ENCODE results near the gene MAP6D1.

Gene MAP6D1

GRCh38 chr3:183825456-183826161, at the start of gene MAP6D1:
TSS of gene MAP6D1 (minus strand) at chr3:183825577. CDS start at chr3:183825547, 30 bp downstream.
- peak; percentile 45 to 75 for DNase-seq

DNA sequence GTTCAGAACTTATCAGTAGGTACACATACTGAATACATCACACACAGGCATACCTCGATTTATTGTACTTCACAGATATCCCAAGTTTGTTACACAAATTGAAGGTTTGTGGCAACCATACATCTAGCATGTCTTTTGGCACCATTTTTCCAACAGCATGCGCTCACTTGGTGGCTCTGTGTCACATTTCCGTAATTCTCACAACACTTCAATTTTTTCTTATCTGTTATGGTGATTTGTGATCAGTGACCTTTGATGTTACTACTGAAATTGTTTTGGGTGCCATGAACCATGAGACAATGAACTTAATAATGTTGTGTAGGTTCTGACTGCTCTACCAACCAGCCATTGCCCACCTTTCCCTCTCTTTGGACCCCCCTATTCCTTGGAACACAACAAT, 48.5 kb upstream of the MAP6D1 start:
- DNase-seq, result no peak

DNA sequence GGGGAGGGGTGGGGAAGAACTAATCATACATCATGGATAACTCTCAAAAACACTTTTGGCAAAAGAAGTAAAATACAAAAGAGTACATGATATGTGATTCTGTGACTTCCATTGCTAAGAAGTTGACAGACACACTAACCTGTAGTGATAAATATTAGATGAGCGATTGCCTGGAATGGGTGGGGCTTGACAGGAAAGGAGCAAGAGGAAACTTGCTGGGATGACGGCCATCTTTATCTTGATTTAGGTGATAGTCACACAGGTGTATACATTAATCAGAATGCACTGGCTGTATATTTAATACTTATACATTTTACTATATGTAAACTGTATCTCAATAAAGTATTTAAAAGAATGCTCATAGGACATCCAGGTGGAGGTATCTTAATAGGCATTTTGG, 46.2 kb upstream of the MAP6D1 start:
- no peak for DNase-seq

DNA sequence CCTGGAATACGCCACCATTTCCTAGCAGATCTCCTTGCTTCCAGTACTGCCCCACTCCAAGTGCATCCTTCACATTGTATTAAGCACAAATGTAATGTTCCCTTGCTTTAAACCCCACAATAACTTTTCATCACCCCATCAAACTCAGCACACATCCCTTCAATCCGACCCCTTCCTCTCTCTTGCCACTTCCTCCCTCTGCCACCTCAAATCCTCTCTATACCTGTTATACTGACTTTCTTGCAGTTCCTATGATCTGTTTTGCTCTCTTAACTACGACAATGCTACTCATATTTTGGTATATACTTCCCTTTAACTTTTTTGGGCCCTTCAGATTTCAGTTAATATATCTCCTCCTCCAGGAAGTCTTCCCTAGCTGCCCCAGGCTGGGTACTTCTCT, 45.2 kb upstream of the MAP6D1 start:
- DNase-seq, result no peak

- no peak for DNase-seq
These were observed 43.4 kb upstream of the MAP6D1 start for GRCh38 chr3:183868796-183869195.

DNA sequence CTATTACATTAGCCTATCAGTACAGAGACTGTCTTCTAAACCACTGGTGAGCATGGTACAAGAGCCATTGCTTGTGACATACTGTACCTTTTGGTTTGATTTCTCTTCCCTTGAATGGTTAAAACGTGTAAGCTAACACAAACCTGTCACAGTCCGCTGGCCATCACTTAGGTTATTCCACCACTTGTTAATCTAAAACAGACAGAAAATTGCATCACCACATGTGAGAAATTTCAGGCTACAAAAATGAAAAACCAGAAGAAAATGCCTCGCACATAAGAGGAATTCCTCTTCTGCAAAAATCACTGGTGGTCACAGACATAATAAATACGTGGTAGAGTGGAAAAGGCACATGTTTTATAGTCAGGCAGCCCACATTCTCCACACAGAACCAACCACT, 37.2 kb upstream of the MAP6D1 start:
- no peak for DNase-seq

DNA sequence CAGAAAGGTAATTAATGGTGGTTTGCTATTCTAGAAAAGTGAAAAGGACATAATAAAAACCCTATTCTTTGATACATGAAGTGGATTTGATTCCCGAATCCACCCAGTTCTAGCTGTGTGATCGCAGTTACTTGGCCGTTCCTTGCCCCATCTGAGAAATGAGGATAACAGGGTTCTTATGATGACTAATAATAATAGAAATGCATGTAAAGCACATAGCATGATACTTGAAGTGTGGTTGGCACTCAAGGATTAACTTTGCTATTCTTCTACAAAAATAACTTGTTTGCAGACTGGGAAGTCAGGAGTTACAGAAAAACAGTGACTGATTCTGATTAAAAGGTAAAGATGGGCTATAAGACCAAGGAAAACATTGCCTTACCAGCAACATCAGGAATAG, 32.5 kb upstream of the MAP6D1 start:
- no peak for DNase-seq

- DNase-seq, result no peak
These were observed 29.1 kb upstream of the MAP6D1 start for GRCh38 chr3:183854318-183855035.

- no peak for DNase-seq
These were observed 20.4 kb upstream of the MAP6D1 start for GRCh38 chr3:183845608-183846288.

DNA sequence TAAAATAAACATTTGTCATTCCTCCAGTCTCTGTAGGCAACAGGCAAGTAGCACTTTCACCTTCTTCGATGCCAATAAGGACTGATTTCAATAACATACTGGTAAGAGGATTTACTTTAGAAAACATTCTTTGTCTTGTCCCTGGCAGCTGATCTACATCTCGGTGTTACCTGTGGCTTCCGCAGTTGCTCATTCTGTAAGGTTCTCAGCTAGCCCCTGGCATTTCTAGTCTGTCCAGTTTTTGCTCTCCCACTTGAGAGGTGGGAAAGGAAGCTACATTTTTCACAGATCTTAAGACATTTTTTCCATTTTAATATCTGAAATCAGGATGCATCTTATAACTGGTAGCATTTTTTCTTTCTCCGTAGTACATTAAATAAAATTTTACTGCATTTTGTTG, 19.7 kb upstream of the MAP6D1 start:
- DNase-seq, result no peak

DNA sequence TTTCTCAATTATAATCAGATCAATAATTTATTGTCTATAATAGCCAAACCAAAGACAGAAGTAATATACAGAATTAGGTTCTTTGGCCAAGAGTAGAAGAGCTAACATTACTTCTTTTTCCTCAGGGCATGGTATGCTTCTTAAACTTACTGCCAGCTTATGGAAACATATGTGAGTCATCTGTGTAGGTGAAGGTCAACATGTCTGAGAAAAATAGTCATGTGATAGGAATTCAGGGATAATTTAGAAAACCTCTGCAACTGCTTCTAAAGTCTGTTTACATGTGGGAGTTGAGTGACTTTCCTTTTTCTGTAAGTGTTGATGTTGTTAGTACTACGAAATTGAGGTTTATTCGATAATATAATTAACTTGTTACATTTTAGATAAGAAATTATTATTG, 19.2 kb upstream of the MAP6D1 start:
- no peak for DNase-seq

GRCh38 chr3:183839751-183840150, 14.4 kb upstream of the MAP6D1 start:
- no peak for DNase-seq

DNA sequence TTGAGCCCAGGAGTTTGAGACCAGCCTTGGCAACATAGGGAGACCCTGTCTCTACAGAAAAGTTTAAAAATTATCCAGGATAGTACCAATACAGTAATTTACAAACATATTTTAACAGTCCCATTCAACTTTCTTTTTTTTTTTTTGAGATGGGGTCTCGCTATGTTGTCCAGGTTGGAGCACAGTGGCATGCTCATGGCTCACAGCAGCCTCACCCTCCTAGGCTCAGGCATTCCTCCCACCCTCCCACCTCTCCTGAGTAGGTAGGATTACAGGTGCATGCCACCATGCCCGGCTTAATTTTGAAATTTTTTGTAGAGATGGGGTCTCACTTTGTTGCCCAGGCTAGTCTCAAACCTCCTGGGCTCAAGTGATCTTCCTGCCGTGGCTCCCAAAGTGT, 12.5 kb upstream of the MAP6D1 start:
- DNase-seq, result no peak

- DNase-seq, result no peak
These were observed 12.0 kb upstream of the MAP6D1 start for GRCh38 chr3:183837390-183837789.

DNA sequence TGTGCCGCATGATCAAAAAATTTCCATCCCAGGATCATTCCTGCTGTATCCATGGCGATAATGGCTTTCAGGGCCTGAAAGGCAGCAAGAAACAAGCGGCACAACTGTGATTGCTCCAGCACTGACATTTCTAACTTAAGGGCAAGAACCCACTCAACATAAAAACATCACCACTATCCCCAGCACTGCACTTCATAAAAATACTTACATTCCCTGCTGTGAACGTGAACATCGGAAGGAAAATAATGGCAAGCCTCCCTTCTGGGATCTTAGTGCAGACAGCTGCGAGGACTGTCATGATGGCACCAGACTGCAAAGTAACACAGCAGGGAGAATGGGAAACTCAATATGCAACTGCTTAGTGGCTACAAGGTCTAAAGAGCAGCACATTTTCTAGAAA, 8.1 kb upstream of the MAP6D1 start:
- no peak for DNase-seq

GRCh38 chr3:183830187-183830586, 4.8 kb upstream of the MAP6D1 start:
- DNase-seq, result no peak

DNA sequence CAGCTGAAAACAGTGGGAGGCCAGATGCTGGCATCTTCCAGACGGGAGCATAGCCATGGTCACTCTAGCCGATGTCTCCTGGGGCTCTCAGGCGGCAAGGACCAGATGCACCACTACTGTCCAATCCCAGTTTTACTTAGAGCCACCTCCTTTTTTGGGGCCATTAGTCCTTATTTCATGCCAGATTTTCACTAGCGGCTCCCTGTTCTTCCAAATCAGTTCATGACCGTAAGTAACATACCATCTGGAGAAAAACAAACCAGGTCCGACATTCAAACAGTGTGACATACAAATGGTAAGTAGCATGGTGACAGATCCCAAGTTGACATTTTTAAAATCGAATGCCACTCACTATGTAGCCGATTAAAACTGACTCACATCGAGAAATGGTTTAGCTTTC, 4.1 kb upstream of the MAP6D1 start:
- DNase-seq, result no peak

GRCh38 chr3:183828538-183828870, 3.1 kb upstream of the MAP6D1 start:
- no peak for DNase-seq

GRCh38 chr3:183827809-183828537, 2.6 kb upstream of the MAP6D1 start:
- DNase-seq, result no peak

DNA sequence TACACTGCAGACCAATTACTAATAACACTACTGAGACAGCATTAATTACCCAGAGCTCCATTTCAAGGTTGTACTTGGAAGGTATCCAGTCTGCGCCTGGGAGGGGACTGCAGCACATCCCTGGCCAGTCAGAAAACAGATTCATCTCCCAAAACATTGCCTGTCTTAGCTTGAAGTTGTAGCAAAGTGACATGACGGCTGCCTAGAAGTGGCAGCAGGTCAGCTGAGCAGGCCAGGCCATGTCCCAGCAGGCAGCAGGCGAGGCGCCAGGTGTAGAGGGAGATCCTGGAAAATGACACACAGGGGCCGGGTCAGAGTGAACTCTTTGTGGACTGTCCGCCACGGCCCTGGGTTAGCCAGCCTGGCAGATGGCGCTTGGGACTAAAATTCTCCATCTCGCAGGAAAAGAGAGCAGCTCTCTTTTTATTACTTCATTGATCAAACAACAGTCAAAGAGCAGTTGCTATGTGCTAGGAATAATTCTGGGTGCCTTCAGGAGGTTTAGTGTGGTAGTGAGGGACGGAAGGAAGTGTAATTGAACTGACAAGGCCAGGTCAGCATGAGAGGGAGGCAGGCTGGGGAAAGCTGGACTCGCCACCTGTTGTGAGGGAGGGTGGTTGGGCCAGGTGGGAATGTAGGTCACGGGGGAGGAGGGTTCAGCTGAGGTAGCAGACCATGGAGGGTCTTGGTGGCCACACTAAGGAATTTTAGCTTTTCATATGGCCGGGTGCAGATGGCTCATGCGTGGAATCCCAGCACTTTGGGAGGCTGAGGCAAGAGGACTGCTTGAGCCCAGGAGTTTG, 1.3 kb upstream of the MAP6D1 start:
- no peak for DNase-seq

- DNase-seq, result peak in 1 of 2 experiments; percentile 30
These were observed 469 bp downstream of the MAP6D1 start for GRCh38 chr3:183824761-183825455.

DNA sequence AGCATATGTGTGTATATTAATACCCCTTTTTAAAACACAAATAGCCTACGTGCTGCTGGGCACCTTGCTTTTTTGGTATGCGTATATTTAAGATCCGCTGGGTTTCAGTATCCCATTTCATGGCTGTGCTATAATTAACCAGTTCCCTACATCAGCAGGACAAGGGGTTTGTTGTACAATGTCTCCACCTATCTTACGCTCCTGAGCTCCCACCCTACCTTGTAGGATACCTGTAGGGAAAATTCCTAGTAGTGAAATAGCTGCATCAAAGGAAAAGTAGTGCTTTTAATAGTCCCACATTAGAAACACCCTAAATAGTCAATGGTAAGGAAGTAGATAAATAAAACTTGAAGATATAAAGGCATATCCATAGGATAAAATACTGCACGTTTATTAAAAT, 1.4 kb downstream of the MAP6D1 start:
- no peak for DNase-seq
